Endodermal cell (in vitro differentiated cells): ENCODE measurements around the gene KCNT2. TPM values are rescaled to one million over a fixed set of nuclear protein-coding genes. Genes with fewer than 3 reads are reported as not detected.

Experiments used
- DNase-seq: peaks from one replicate; pipeline ENCODE4 v3.0.0-alpha.2; 2017
- H3K27ac ChIP-seq: 2 replicates; pipeline ENCODE4 v1.5.1; 2013; ENCODE audit warnings: mild to moderate bottlenecking, low read depth, low read length, moderate library complexity
- H3K27me3 ChIP-seq: 2 replicates; pipeline ENCODE4 v1.6.1; 2013; ENCODE audit warnings: mild to moderate bottlenecking, low read length, moderate library complexity; ENCODE audit not compliant: insufficient read depth, control insufficient read depth, poor library complexity, severe bottlenecking
- H3K36me3 ChIP-seq: 2 replicates; pipeline ENCODE4 v1.7.0; 2013; ENCODE audit warnings: mild to moderate bottlenecking, low read length, moderate library complexity; ENCODE audit not compliant: control insufficient read depth, insufficient read depth
- H3K4me1 ChIP-seq: one replicate; pipeline ENCODE4 v1.7.0; 2013; ENCODE audit warnings: low read length; ENCODE audit not compliant: control insufficient read depth, insufficient read depth
- H3K4me3 ChIP-seq: 2 replicates; pipeline ENCODE4 v1.5.1; 2013; ENCODE audit warnings: mild to moderate bottlenecking, low read length, moderate library complexity
- H3K9ac ChIP-seq: 2 replicates; pipeline ENCODE4 v1.6.1; 2013; ENCODE audit warnings: mild to moderate bottlenecking, low read length, moderate library complexity; ENCODE audit not compliant: poor library complexity, severe bottlenecking; ENCODE audit errors: extremely low read depth
- H3K9me3 ChIP-seq: 2 replicates; pipeline ENCODE4 v1.6.1; 2013; ENCODE audit warnings: mild to moderate bottlenecking, low read length, moderate library complexity; ENCODE audit not compliant: control insufficient read depth
- H3K27ac Mint-ChIP-seq: 2 replicates; pipeline ENCODE4 v1.8.0; 2020; ENCODE audit warnings: mixed read lengths
- H3K27me3 Mint-ChIP-seq: 2 replicates; pipeline ENCODE4 v1.8.0; 2021; ENCODE audit warnings: mild to moderate bottlenecking, mixed read lengths; ENCODE audit not compliant: insufficient read depth
- H3K36me3 Mint-ChIP-seq: 2 replicates; pipeline ENCODE4 v1.8.0; 2020; ENCODE audit warnings: low read depth, mixed read lengths
- H3K4me1 Mint-ChIP-seq: 2 replicates; pipeline ENCODE4 v1.8.0; 2020; ENCODE audit warnings: mixed read lengths
- H3K4me3 Mint-ChIP-seq: 2 replicates; pipeline ENCODE4 v1.8.0; 2020; ENCODE audit warnings: mild to moderate bottlenecking, moderate library complexity, mixed read lengths
- H3K9me3 Mint-ChIP-seq: 2 replicates; pipeline ENCODE4 v1.8.0; 2020; ENCODE audit warnings: mild to moderate bottlenecking, mixed read lengths
- WGBS, 2 experiments: methylation state at CpG; one replicate each; pipeline versions ENCODE4 v1.1.5 to v1.1.7; 2013; ENCODE audit warnings: missing lambda C conversion rate in 2 of 2, mixed read lengths in 1 of 2; ENCODE audit not compliant: insufficient coverage in 1 of 2, insufficient read length in 1 of 2; 5-methylcytosine and 5-hydroxymethylcytosine counted together
- total RNA-seq, 2 donors: library from RNA; stranded (reverse); fragmentation: NEBNext Ultra II Directional in 1 of 2; extraction: Animal tissue kit (Norgen Biotek cat#: 25700) in 1 of 2; gene quantifications; 2 replicates in 1 of 2; 3 replicates in 1 of 2; pipeline ENCODE4 v1.2.1, GENCODE V29; 2021
- TF ChIP-seq, protein P1 (sequence below): fragments of 200-600 bp; sonication (generic); conservative IDR thresholded peaks from 2 replicates; pipeline ENCODE4 v1.5.0; 2021; ENCODE audit warnings: antibody characterized with exemption, mild to moderate bottlenecking

Gene KCNT2
- total RNA-seq, 2 donors from 2014 or later: 9.1 to 12.1 TPM

DNA sequence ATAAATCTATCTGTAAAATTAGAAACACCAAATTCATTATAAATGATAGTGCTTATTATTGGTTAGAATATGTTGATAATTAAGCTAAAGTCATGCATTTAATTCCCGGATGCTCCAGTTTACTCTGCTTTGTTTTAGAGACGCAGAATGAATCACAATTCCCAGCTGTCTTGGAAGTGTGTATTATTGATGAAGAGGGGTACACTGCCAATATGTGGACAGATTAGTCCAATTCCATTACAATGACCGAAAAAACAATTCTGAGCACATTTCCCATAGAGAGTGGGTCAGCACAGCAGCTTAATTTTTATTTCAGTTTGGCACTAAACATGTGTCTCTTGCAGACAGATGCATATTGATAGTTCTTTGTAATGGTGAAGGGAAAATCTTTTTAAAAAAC, 146.7 kb downstream of the KCNT2 start:
- no peak overlapping the region for H3K27ac ChIP-seq
- Mint-ChIP-seq H3K4me3 (no peak overlapping the region), H3K36me3 (no peaks in the 10 kb centered on the region), H3K27ac (no peak overlapping the region), H3K4me1 (peaks cover 18% of the 10 kb centered on the region), H3K27me3 (no peaks in the 10 kb centered on the region), H3K9me3 (no peaks in the 10 kb centered on the region)
- no peak for DNase-seq
- H3K27me3 ChIP-seq: no peaks in the 10 kb centered on the region
- no peaks in the 10 kb centered on the region for H3K9me3 ChIP-seq
- no peak overlapping the region for H3K9ac ChIP-seq
- WGBS, 2 experiments: 93 to 94% methylated on average over 2 to 3 of the region's 3 CpGs
- no peaks in the 10 kb centered on the region for H3K36me3 ChIP-seq
- TF ChIP-seq, protein P1, sequence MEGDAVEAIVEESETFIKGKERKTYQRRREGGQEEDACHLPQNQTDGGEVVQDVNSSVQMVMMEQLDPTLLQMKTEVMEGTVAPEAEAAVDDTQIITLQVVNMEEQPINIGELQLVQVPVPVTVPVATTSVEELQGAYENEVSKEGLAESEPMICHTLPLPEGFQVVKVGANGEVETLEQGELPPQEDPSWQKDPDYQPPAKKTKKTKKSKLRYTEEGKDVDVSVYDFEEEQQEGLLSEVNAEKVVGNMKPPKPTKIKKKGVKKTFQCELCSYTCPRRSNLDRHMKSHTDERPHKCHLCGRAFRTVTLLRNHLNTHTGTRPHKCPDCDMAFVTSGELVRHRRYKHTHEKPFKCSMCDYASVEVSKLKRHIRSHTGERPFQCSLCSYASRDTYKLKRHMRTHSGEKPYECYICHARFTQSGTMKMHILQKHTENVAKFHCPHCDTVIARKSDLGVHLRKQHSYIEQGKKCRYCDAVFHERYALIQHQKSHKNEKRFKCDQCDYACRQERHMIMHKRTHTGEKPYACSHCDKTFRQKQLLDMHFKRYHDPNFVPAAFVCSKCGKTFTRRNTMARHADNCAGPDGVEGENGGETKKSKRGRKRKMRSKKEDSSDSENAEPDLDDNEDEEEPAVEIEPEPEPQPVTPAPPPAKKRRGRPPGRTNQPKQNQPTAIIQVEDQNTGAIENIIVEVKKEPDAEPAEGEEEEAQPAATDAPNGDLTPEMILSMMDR: no peak
- H3K4me3 ChIP-seq: no peak overlapping the region
- no peaks in the 10 kb centered on the region for H3K4me1 ChIP-seq

- no peak overlapping the region for H3K27ac ChIP-seq
- TF ChIP-seq, protein P1: no peak
- Mint-ChIP-seq H3K4me1 (peaks cover 20% of the 10 kb centered on the region), H3K27ac (no peak overlapping the region), H3K9me3 (no peaks in the 10 kb centered on the region), H3K36me3 (no peaks in the 10 kb centered on the region), H3K27me3 (no peaks in the 10 kb centered on the region), H3K4me3 (no peak overlapping the region)
- H3K36me3 ChIP-seq: no peaks in the 10 kb centered on the region
- H3K9me3 ChIP-seq: no peaks in the 10 kb centered on the region
- H3K4me3 ChIP-seq: no peak overlapping the region
- H3K4me1 ChIP-seq: no peaks in the 10 kb centered on the region
- no peak for DNase-seq
- WGBS, 2 experiments: 90 to 100% methylated on average over 1 of the region's 1 CpG
- no peak overlapping the region for H3K9ac ChIP-seq
- no peaks in the 10 kb centered on the region for H3K27me3 ChIP-seq
Observed at GRCh38 chr1:196459383-196459782, 148.9 kb downstream of the KCNT2 start.

GRCh38 chr1:196454792-196455191, 153.4 kb downstream of the KCNT2 start:
- no peak overlapping the region for H3K9ac ChIP-seq
- H3K27ac Mint-ChIP-seq: no peak overlapping the region

More at GRCh38 chr1:196454792-196455191, 153.4 kb downstream of the KCNT2 start:
- Histone ChIP-seq H3K4me3 (no peak overlapping the region), H3K4me1 (no peaks in the 10 kb centered on the region), H3K27me3 (no peaks in the 10 kb centered on the region), H3K36me3 (no peaks in the 10 kb centered on the region), H3K9me3 (no peaks in the 10 kb centered on the region), H3K27ac (no peak overlapping the region)
- TF ChIP-seq, protein P1: no peak
- WGBS, 2 experiments: 90 to 95% methylated on average over 2 of the region's 2 CpGs
- no peaks in the 10 kb centered on the region for H3K36me3 Mint-ChIP-seq
- H3K4me1 Mint-ChIP-seq: peaks cover 28% of the 10 kb centered on the region
- no peak for DNase-seq
- no peaks in the 10 kb centered on the region for H3K27me3 Mint-ChIP-seq
- no peaks in the 10 kb centered on the region for H3K9me3 Mint-ChIP-seq
- no peak overlapping the region for H3K4me3 Mint-ChIP-seq
